Eye (tissue), 1 donor: ENCODE data around the gene ASL.
"Not testable (repeated sequence)": the region's sequence is repeated elsewhere in the genome, so short reads cannot be mapped to it uniquely, and the experiment has no call there.

Experiments used
- DNase-seq: peaks from one replicate; pipeline ENCODE4 v3.0.0-alpha.2; 2015

The ASL gene

DNA sequence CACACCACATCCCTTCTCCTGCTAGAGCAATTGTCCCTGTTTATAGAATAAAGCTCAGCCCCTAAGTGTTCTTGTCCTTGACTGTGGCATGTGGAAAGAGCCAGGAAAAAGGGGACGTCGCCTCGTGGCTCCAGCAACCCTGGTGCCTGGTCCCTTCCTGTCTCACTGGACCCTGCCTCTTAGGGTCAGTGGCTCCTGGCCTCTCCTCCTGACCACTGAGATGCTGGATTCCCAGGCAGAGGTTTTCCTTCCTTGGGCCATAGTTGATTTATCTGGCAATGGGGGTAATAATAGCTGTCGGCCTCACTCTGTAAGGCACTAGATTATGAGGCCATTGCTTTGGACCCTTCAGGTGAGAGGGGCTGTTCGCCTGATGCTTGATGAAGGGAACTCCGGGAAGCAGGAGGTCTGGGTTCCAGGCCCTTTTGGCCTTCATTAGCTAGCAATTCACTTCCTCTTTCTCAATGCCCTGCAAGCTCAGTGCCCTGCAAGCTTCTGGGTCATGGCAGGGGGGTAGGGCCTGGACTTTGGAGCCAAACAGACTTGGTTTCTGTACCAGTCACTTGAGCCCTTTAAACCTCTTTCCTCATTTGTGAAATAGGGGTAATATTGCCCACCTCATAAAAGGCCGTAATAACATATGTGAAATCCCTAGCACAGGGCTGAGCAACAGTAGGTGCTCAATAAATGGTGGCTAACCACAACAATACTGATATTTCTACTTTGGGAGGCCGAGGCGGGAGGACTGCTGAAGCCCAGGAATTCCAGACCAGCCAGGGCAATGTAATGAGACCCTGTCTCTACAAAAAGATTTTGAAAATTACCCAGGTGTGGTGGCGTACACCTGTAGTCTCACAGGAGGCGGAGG, 1.1 kb downstream of the ASL start:
- DNase-seq = no peak

DNA sequence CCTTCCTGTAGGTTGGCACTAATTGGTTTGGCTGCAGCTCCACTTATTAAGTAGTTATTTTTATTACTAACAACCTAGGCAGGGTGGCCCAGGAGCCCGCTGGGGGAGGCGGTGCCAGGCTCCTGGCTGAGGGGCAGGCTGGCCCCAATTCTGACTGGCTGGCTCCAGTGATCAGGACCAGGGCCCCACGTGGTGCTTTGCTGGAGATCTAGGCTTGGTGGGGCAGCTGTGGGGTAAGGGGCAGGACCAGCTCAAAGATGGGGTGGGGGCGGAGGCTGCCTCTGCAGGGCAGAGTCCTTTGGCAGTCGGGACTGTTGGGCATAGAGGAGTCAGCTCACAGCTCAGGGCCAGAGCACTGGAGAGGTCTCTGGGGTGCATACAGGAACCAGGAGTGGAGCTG, 2.4 kb downstream of the ASL start:
- DNase-seq = no peak

DNA sequence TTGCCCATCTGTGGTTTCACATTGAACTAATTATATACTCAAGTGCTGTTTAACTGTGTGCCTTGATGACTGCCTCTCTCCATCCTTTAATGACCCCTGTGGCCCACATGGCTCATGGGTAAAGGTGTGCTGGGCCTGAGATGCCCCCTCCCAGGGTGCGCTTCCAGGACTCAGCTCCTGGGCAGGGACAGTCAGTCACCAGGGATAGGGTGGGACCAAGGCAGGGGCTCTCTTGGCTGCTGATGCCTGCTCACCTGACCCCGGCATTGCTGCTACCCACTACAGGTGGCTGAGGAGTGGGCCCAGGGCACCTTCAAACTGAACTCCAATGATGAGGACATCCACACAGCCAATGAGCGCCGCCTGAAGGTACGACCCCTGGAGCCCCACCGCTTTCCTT, 6.5 kb downstream of the ASL start:
- no peak for DNase-seq

DNA sequence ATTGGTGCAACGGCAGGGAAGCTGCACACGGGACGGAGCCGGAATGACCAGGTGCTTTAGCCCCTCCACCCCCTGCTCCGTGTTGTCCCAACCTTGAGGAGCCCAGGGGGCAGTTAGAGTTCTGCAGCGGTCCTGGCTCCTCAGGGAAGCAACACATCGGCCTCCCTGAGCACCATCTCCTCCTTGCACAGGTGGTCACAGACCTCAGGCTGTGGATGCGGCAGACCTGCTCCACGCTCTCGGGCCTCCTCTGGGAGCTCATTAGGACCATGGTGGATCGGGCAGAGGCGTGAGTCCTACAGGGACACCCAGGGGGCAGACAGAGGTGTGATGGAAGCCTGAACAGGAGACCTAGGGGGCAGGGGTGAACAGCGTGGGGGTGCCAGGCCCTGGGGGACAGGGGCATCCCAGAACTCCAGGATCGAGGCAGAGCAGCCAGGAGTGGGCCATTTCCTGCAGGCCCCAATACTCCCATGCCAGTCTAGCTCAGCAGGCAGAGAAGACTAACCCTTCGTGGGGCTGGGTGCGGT, 7.3 kb downstream of the ASL start:
- DNase-seq = no peak

DNA sequence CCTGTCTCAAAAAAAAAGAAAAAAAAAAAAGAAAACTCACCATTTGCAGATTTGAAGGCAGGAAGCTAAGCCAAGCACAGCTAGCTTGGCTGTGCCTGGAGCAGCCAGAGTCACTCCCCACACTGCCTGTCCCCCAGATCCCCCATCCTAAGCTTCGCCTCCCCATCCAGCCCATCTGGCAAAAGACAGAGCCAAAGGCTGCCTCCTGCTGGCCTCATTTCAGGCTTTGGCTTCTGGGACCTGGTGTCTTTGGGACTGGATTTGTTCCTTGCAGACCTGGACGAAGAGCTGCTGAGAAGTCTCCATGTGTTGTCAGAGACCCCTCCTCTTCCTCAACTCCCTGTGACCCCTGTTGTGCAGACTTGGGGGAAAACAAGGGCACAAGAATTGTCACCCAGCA, 8.1 kb downstream of the ASL start:
- no peak for DNase-seq

DNA sequence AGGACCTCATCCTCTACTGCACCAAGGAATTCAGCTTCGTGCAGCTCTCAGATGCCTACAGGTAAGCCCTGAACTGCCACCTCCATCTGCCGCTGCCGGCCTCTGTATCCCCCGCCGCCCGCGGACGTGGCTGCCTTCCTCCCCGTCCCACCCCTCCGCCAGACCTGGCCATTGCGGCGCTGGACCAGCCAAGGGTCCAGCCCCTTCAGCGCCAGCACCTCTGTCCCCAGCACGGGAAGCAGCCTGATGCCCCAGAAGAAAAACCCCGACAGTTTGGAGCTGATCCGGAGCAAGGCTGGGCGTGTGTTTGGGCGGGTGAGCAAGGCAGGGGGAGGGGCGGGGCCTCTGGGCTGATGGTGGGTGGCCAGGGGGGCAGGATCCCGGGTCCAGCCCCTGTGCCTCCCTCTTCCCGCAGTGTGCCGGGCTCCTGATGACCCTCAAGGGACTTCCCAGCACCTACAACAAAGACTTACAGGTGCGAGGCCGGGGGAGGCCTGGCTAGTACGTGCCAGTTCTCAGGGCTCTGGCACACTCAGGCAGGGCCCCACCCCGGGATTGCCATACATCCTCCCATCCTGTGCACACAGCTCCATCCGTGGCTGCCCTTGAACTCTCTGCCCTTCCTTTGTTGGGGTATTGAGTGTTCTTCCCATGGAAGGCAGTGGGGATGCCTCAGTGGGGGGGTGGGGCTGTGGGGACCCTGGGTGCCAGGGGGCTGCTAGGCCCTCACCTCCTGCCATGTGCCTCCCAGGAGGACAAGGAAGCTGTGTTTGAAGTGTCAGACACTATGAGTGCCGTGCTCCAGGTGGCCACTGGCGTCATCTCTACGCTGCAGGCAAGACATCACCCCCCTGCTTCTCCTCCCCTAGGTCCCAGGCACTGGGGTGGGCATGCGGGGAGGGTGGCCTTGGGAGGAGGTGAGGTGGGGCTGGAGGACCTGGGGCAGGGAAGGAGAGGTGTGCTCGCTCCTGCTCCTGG, 13.5 kb downstream of the ASL start:
- no peak for DNase-seq

DNA sequence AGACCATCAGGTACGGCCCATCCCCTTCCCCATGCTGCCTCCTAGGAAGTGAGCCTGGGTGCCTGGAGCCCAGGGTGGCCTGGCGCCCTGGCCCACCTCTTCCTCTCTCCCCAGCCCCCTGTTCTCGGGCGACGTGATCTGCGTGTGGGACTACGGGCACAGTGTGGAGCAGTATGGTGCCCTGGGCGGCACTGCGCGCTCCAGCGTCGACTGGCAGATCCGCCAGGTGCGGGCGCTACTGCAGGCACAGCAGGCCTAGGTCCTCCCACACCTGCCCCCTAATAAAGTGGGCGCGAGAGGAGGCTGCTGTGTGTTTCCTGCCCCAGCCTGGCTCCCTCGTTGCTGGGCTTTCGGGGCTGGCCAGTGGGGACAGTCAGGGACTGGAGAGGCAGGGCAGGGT, 17.0 kb downstream of the ASL start:
- DNase-seq = no peak

DNA sequence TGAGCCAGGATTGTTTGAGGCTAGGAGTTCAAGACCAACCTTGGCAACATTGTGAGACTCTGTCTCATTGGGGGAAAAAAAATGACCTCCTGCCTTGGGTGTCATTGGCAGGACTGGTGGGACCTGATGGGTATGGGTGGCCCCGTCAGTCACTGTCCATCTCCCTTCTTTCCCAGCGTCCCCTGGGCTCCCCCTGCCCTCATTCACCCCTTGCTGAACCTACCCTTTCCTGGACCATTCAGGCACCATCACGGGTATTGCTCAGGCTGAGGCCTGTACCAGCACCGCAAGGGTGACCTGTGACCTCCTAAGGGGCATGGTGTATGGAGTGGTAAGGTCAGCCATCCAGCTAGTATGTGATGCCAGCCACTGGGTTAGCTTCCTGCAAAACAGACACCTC, 19.4 kb downstream of the ASL start:
- DNase-seq = no peak

DNA sequence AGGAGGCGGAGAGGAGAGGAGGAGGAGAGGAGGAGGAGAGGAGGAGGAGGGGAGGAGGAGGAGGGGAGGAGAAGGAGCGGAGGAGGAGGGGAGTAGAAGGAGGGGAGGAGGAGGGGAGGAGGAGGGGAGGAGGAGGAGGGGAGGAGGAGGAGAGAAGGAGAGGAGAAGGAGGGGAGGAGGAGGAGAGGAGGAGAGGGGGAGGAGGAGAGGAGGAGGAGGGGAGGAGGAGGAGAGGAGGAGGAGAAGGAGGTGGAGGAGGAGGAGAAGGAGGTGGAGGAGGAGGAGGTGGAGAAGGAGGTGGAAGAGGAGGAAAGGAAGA, 23.6 kb downstream of the ASL start:
- DNase-seq = no peak

DNA sequence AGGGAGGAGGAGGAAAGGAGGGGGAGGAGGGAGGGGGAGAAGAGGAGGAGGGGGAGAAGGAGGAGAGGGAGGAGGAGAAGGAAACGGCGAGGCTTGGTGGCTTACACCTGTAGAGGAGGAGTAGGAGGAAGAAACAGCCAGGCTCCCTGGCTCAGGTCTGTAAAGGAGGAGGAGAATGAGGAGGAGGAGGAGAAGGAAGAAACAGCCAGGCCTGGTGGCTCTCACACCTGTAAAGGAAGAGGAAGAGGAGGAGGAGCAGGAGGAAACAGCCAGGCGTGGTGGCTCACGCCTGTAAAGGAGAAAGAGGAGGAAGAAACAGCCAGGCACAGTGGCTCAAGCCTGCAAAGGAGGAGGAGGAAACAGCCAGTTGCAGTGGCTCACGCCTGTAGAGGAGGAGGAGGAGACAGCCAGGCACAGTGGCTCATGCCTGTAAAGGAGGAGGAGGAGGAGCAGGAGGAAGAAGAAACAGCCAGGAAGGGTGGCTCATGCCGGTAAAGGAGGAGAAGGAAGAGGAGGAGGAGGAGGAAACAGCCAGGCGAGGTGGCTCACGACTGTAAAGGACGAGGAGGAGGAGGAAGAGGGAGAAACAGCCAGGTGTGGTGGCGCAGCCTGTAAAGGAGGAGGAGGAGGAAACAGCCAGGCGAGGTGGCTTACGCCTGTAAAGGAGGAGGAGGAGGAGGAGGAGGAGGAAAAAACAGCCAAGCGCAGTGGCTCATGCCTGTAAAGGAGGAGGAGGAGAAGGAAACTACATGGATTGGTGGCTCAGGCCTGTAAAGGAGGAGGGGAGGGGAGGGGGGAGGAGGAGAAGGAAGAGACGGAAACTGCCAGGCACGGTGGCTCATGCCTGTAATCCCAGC, 24.2 kb downstream of the ASL start:
- DNase-seq = peak; percentile 81

DNA sequence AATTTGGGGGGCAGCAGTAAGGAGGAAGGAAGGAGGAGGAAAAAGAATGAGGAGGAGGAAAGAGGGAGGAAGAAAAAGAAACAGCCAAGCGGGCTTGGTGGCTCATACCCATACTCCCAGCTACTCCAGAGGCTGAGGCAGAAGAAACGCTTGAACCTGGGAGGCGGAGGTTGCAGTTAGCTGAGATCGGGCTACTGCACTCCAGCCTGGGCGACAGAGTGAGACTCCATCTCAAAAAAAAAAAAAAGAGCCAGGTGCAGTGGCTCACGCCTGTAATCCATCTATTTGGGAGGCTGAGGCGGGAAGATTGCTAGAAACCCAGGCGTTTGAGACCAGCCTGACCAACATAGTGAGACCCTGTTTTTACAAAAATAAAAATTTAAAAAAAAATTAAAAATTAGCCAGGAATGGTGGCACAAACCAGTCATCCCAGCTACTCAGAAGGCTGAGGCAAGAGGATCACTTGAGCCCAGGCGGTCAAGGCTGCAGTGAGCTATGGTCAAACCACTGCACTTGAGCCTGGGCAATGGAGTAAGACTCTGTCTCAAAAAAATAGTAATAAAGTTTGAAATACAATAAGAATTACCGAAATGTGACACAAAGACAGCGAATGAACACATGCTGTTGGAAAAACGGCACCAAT, 24.9 kb downstream of the ASL start:
- DNase-seq = no peak

DNA sequence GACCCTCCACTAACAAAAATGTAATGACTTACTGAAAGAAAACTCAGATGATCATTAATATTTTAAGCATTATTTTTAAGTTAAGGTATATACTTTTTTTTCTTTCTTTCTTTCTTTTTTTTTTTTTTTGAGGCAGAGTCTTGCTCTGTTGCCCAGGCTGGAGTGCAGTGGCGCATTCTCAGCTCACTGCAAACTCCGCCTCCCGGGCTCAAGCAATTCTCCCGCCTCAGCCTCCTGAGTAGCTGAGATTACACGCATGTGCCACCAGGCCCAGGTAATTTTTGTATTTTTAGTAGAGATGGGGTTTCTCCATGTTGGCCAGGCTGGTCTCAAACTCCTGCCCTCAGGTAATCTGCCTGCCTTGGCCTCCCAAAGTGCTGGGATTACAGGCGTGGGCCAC, 26.5 kb downstream of the ASL start:
- not testable (repeated sequence) for DNase-seq

DNA sequence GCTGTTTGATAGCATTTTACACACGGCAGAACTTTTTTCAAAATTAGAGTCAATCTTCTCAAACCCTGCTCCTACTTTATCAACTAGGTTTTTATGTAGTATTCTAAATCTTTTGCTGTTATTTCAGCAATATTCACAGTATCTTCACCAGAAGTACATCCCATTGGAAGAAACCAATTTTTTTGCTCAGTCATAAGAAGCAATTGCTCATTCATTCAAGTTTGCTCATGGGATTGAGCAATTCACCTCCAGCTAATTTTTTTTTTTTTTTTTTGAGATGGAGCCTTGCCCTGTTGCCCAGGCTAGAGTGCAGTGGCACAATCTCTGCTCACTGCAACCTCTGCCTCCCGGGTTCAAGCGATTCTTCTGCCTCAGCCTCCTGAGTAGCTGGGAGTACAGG, 28.4 kb downstream of the ASL start:
- not testable (repeated sequence) for DNase-seq

DNA sequence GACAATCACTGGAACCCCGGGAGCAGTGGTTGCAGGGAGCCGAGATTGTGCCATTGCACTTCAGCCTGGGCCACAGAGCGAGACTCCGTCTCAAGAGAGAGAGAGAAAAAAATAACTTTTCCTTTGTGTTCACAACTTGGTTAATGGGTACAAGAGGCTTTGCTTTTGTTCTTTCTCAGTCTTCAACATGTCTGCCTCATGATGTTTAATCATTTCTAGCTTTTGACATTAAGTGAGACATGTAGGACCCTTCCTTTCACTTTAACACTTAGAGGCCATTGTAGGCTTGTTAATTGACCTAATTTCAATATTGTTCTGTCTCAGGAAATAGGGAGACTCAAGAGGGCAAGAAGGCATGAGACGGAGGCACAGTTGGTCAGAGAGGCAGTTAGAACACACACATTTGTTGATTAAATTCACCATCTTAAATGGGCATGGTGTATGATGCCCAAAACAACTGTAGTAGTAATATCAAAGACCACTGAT, 29.7 kb downstream of the ASL start:
- no peak for DNase-seq

DNA sequence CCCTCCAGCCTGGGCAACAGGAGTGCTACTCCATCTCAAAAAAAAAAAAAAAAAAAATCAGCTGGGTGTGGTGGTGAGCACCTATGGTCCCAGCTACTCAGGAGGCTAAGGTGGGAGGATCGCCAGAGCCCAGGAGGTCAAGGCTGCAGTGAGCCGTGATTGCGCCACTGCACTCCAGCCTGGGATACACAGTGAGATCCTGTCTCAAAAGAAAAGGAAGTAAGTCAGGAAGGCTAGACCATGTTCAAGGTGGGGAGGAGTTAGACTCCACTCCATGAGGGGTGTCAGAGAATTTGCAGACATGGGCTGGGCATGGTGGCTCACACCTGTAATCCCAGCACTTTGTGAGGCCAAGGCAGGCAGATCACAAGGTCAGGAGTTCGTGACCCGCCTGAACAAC, 32.8 kb downstream of the ASL start:
- not testable (repeated sequence) for DNase-seq

DNA sequence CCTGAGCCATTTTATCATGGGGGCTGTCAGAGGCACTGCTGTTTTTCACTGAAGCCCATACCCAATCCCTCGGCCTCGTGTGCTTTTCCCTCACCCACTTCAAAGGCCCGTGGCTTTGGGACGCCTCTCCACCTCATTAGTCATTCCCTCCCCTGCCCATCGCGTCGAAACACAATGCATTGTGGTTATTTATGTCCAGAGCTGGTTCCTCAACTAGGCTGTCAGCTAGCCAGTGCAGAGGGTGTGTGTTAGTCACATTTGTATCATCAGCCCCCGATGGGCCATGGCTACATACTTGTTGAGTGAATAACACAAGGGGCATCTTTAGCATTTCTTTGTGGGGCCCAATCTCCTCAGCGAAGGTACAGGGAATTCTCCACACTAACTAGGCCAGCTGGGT, 35.2 kb downstream of the ASL start:
- DNase-seq = no peak

DNA sequence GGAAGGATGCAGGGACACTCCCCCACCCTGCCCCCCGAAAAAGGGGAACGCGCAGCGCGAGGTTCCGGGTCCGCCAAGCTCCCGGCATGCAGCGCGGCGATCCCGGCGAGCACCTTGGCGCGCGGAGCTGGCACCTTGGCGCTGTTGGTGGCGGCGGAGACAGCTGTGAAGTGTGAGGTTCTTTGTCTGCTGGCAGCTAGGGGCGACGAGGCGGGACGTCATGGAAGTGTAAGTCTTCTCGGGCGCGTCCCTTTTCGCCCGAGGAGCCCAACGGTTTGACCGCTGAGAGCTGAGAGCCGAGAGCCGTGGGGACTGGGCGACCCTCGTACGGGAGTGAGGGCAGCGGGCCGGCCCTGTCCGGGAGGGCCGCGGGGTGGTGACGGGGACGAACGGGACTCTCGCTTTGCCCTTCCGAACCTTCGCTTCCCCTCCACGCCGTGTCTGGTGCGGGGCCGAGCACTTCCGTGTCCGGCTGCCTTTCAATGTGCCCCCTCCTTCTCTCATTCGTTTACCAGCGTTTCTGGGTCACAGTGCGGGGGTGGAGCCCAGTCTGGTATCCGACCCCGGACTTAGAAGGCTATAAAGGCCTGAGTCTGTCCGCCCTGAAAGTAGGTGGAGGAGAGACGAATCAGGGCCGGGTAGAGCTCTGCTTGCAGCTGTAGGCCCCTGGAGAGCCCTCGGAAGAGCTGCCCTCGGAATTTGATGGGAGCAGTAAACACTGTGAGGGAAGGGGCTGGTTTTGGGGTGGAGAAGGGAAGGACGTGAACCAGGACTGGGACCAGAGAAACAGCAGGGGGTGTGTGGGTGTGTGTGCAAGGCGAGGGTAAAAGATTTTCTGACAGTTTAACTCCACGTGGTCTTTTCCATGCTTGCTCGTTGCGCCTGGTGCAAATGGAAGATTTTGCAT, 39.4 kb downstream of the ASL start, which contains the start of gene CRCP:
CRCP (plus strand) TSS at position 105 of the 907 bp plus-strand sequence; CDS start at position 221, 116 bp downstream.
- peak; percentile 90 for DNase-seq

DNA sequence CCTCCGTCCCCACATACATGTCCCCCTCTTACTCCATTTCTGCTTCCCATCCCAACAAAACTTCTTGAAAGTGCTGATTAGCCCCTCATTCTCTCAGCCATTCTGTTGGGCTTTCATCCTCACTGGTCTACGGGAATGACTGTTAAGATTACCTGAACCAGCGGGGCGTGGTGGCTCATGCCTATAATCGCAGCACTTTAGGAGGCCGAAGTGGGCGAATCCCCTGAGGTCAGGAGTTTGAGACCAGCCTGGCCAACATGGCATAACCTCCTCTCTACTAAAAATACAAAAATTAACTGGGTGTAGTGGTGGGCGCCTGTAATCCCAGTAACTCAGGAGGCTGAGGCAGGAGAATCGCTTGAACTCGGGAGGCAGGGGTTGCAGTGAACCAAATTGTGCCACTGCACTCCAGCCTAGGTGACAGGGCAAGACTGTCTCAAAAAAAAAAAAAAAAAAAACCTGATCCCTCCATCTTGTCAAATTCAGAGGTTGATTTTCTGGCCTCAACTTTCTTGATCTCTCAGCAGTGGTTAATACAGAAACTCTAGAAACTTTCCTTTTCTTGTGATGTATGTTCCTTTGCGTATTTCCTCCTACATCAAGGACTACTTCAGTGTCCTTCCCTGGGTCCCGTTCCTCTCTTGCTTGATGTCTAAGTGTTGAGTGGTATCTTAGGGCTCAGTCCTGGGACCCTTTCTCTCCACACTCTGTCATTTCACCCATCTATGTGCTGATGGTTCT, 41.2 kb downstream of the ASL start:
- DNase-seq = not testable (repeated sequence)

DNA sequence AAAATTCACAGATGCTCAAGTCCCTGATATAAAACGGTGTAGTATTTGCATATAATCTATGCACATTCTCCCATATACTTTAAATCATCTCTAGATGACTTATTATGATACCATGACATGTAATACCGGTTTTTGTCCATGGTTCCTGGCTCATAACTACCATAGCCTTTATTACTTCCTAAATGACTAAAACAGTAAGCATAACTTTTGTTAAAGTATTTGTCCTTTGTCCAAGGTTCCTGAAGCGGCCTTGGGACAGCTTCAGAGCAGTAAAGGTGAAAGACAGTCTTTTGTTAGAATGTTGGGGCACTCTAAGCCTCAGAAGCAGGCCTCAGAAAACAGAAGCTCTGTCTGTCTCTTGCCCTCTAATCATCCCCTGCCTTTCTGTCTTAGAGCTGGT, 43.0 kb downstream of the ASL start:
- no peak for DNase-seq

DNA sequence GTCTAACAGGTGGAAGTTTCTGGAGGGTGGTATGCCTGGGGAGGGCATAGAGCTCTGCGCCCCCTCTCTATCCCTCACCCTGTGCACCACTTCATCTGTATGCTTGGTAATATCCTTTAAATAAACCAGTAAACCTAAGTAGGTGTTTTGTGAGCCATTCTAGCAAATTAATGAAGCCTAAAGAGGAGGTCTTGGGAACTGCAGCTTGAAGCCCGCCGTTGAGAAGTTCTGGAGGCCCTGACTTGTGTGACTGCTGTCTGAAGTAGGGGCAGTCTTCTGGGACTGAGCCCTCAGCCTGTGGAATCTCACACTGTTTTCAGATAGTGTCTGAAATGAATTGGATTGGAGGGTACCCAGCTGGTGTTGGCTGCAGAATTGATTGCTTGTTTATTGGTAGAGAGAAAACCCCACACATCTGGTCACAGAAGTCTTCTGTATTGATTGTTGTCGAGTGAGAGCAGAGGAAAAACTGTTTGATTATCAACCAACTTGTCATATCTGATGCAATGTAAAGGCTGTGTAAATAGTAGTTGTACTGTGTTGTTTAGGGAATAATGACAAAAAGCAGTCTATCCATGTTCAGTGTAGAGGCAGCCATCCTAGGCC, 43.7 kb downstream of the ASL start:
- no peak for DNase-seq
